Left lung (tissue), 10 donors: ENCODE measurements around the gene EEF1G. TPM values are rescaled to one million over a fixed set of nuclear protein-coding genes. Genes with fewer than 3 reads are reported as not detected.
"Not testable (repeated sequence)": the region's sequence is repeated elsewhere in the genome, so short reads cannot be mapped to it uniquely, and the experiment has no call there.

Source experiments
- ATAC-seq: fragments of 200-7000 bp; cut with Tn5 transposase; one replicate; pipeline ENCODE4 v1.9.1; 2020; ENCODE audit warnings: moderate library complexity
- DNase-seq, 4 donors: peaks; one replicate each; pipeline ENCODE4 v3.0.0-alpha.2; 2013 to 2020
- H3K27ac ChIP-seq, 2 donors: fragments of 200-600 bp; sonication (generic) in 1 of 2; one replicate each; pipeline versions ENCODE4 v1.5.0 to v1.8.0; 2020 to 2021
- H3K27me3 ChIP-seq, 2 donors: fragments of 200-600 bp; sonication (generic) in 1 of 2; one replicate each; pipeline versions ENCODE4 v1.5.0 to v1.8.0; 2020 to 2021
- H3K36me3 ChIP-seq, 2 donors: fragments of 200-600 bp; sonication (generic) in 1 of 2; one replicate each; pipeline versions ENCODE4 v1.5.0 to v1.8.0; 2020 to 2021
- H3K4me1 ChIP-seq, 2 donors: fragments of 200-600 bp; one replicate each; pipeline ENCODE4 v1.8.0; 2021
- H3K4me3 ChIP-seq, 2 donors: fragments of 200-600 bp; sonication (generic) in 1 of 2; one replicate each; pipeline versions ENCODE4 v1.5.0 to v1.8.0; 2020 to 2021; ENCODE audit warnings: mild to moderate bottlenecking in 1 of 2
- H3K9me3 ChIP-seq, 2 donors: fragments of 200-600 bp; sonication (generic) in 1 of 2; one replicate each; pipeline versions ENCODE4 v1.5.0 to v1.8.0; 2020 to 2021
- intact Hi-C, 2 donors: fragments of 100-400 bp; cut with DNase I; formaldehyde crosslinking; loops; one replicate each; pipeline versions ENCODE4 v1.11.2 to v1.14.2; 2022
- polyA plus RNA-seq, 6 donors: library from polyadenylated mRNA; unstranded; fragments of 120-200 nt; gene quantifications; one replicate each; pipeline ENCODE4 v1.2.1, GENCODE V29; 2013; ENCODE audit not compliant: insufficient read length in 6 of 6
- total RNA-seq, 2 donors: library from RNA; stranded (reverse); fragmentation: NEBNext Ultra II Directional; extraction: Animal tissue kit (Norgen Biotek cat#: 25700); gene quantifications; one replicate each; pipeline ENCODE4 v1.2.1, GENCODE V29; 2021
- TF ChIP-seq, protein P1 (sequence below), 2 donors: fragments of 200-600 bp; sonication (generic) in 1 of 2; IDR thresholded peaks; one replicate each; pipeline versions ENCODE4 v1.5.0 to v1.8.0; 2021; ENCODE audit warnings: antibody characterized with exemption in 2 of 2
- donor health status: DM: no; HTN: yes; CAD: no.
- donor health status: DM: no; HTN: no; CAD: no.

Gene EEF1G
- total and polyA plus RNA-seq, 8 donors, result 973 to 2,492 (median 2,240) TPM

DNA sequence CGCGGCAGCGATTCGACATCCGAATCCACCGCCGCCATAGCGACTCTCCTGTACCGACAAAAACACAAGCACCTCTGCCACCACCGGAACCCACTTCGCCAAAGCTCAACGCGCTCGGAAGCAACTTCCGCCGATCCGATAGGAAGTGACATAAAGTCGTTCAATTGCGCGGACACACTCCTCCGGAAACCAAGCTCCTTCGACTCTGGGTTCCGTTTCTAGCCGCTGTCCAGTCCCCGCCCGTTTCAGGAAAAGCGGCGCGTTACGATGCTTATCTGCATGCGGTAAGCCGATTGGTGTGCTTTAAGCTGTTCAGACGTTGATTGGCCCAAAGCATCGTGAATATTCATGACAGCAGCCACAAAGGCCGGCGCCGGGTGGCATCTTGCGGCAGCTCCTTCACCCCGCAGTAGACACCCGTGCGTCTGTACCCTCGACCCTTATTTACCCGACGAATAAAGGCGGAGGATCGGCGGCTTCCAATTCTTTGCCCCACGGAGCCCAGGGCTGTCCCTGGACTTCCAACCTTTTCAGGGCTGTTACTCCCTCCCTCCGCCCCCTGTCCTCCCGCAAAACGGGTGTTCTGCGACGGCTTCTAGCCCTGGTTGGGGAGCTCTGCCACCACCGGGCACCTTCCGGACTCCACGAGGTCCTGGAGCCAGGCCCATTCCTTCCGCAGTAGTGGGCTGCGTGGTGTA lies 17.9 kb upstream of the EEF1G start, which contains the start of gene TUT1:
Gene TUT1 (minus strand): TSS at position 76 of the 698 bp plus-strand sequence. CDS start 38 bp downstream, at position 38.
- Histone ChIP-seq H3K27ac (peak within 1 kb of the TSS; percentile 89 to 93), H3K36me3 (peaks cover 0 to 52% of the 10 kb centered on the region in 2 donors), H3K9me3 (no peaks in the 10 kb centered on the region), H3K4me3 (peak within 1 kb of the TSS; percentile 52 to 75), H3K4me1 (peaks cover 12 to 35% of the 10 kb centered on the region in 2 donors), H3K27me3 (no peaks in the 10 kb centered on the region)
- intact Hi-C loops, result no loop called here
- peak; percentile 93 to 98 (median 96) for DNase-seq
- ATAC-seq, result peak; percentile 96
- TF ChIP-seq, protein P1, sequence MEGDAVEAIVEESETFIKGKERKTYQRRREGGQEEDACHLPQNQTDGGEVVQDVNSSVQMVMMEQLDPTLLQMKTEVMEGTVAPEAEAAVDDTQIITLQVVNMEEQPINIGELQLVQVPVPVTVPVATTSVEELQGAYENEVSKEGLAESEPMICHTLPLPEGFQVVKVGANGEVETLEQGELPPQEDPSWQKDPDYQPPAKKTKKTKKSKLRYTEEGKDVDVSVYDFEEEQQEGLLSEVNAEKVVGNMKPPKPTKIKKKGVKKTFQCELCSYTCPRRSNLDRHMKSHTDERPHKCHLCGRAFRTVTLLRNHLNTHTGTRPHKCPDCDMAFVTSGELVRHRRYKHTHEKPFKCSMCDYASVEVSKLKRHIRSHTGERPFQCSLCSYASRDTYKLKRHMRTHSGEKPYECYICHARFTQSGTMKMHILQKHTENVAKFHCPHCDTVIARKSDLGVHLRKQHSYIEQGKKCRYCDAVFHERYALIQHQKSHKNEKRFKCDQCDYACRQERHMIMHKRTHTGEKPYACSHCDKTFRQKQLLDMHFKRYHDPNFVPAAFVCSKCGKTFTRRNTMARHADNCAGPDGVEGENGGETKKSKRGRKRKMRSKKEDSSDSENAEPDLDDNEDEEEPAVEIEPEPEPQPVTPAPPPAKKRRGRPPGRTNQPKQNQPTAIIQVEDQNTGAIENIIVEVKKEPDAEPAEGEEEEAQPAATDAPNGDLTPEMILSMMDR (IDR thresholded peaks at IDR 0.05), result no peak

DNA sequence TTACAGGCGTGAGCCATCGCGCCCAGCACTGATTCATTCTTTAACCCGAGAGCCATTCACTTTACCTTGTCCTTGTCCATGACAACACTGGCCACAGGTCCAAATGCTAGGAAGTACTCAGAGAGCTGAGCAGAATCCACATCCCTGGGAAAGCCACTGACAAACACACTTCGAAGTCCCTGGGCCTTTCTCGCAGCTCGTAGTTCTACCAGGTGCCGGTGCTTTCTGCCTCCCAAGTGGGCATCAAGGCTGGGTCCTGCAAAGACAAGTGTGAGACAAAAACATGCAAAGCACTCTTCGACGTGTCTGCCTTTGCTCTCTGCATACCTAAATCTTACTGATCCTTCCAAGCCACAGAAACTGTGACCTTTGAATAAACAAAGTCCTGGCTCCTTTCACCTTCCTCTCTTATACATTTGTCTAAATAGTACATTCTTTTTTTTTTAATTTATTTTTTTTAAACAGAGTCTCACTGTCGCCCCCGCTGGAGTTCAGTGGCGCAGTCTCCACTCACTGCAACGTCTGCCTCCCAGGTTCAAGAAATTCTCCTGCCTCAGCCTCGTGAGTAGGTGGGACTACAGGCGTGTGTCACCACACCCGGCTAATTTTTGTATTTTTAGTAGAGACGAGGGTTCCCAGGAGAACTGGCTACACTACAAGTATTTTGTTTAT lies 15.4 kb upstream of the EEF1G start:
- Histone ChIP-seq H3K27ac (no peak overlapping the region), H3K4me1 (peaks cover 12 to 35% of the 10 kb centered on the region in 2 donors), H3K27me3 (no peaks in the 10 kb centered on the region), H3K4me3 (no peak overlapping the region), H3K9me3 (no peaks in the 10 kb centered on the region), H3K36me3 (peaks cover 0 to 49% of the 10 kb centered on the region in 2 donors)
- no peak for ATAC-seq
- intact Hi-C loops, result no loop called here
- peak in 1 of 4 donors; percentile 11 for DNase-seq
- TF ChIP-seq, protein P1 (IDR thresholded peaks at IDR 0.05), result no peak

DNA sequence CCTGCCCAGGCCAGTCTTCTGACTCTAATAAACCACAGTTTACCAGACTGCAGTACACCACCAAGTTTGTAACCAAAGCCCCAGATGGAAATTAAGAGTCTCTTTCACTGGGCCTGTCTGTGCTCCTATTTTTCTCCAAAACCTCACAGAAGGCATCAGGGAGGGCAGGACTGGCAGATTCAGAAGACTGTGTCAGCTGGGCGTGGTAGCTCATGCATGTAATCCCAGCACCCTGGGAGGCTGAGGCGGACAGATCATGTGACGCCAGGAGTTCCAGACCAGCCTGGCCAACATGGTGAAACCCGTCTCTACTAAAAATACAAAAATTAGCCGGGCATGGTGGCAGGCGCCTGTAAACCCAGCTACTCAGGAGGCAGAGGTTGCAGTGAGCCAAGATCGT lies 11.7 kb upstream of the EEF1G start:
- H3K27me3 ChIP-seq, ATAC-seq, H3K27ac ChIP-seq, intact Hi-C loops, H3K9me3 ChIP-seq, H3K4me1 ChIP-seq, H3K4me3 ChIP-seq: not testable (repeated sequence)
- DNase-seq, result peak in 1 of 4 donors; percentile 13
- H3K36me3 ChIP-seq, result peaks cover 0 to 63% of the 10 kb centered on the region in 2 donors

DNA sequence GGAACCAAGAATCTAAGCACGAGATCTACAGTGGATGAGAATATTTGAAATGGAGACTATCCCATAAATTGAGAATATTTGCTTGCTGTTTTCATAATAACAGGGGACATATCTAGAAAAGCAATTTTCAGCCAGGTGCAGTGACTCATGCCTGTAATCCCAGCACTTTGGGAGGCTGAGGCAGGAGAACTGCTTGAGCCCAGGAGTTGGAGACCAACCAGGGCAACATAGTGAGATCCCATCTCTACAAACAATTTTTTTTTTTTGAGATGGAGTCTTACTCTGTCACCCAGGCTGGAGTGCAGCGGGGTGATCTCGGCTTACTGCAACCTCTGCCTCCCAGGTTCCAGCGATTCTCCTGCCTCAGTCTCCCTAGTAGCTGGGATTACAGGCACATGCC lies 8.0 kb upstream of the EEF1G start:
- H3K4me3 ChIP-seq, H3K4me1 ChIP-seq, H3K27me3 ChIP-seq, intact Hi-C loops, DNase-seq, ATAC-seq, H3K27ac ChIP-seq, H3K9me3 ChIP-seq: not testable (repeated sequence)
- peaks cover 0 to 76% of the 10 kb centered on the region in 2 donors for H3K36me3 ChIP-seq

DNA sequence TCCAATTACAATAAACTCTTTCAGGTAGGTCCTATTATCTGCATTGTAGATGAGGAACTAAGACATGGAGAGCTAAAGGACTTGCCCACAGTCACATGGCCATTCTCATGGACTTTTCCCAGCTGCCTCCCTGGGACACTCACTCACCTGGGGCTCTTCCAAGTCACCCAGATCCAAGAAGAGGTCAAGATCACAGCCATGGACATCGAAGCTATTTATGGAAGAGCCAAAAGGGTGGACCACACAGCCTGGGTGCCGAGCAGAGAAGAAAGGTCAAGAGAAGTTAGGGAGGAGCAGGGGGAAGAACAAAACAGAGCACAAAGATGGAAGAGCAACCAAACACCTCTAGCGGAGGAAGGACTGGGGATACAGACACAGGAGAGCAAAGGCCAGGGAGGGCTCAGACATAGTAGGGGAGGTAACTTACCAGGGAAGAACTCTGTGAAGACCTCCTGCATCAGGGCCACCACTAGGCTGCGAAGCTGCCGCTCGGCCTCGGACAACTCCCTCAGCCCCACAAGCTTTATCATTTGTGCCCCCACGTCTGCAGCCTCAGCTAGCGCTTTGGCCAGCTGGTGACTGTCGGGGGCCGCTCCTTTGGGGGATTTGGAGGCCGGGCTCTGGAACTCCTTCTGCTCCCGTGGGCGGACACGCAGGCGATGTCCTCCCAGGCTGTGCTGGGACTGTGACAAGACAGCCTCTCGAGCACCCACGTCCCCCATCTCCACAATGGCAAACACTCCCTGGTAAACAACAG lies 7.4 kb upstream of the EEF1G start:
- intact Hi-C loops, result no loop called here

More for the DNA sequence above, 7.4 kb upstream of the EEF1G start:
- TF ChIP-seq, protein P1 (IDR thresholded peaks at IDR 0.05), result no peak
- ATAC-seq (no peak), DNase-seq (no peak)
- Histone ChIP-seq H3K9me3 (no peaks in the 10 kb centered on the region), H3K4me1 (peaks cover 0 to 14% of the 10 kb centered on the region in 2 donors), H3K36me3 (peaks cover 0 to 78% of the 10 kb centered on the region in 2 donors), H3K27me3 (no peaks in the 10 kb centered on the region), H3K4me3 (no peak overlapping the region), H3K27ac (no peak overlapping the region)
